WTC11 (cell line): ENCODE data around the gene WSCD1. TPM values are rescaled to one million over a fixed set of nuclear protein-coding genes. Genes with fewer than 3 reads are reported as not detected.
A peak's percentile ranks its signal among the peaks of the same experiment; 100 is the strongest.

Experiments
- ATAC-seq: fragments of 200-7000 bp; cut with Tn5 transposase; 2 replicates; pipeline ENCODE4 v1.10.0; 2021; ENCODE audit warnings: mild to moderate bottlenecking, moderate library complexity
- CTCF ChIA-PET: fragments of 300-600 bp; sonication (Branson Sonifier 250); formaldehyde crosslinking; loops from one replicate; lab custom pipeline; 2021; ENCODE audit warnings: antibody characterized with exemption; lab: Charles Lee
- POLR2A ChIA-PET: fragments of 350-600 bp; sonication (Branson Sonifier 250); formaldehyde crosslinking; loops from one replicate; lab custom pipeline; 2021; ENCODE audit warnings: antibody characterized with exemption; lab: Charles Lee
- DNase-seq: peaks from one replicate; pipeline ENCODE4 v3.0.0; 2021; ENCODE audit warnings: low spot score
- H3K27ac Mint-ChIP-seq: 2 replicates; pipeline ENCODE4 v1.8.0; 2021; ENCODE audit warnings: mixed read lengths
- H3K27me3 Mint-ChIP-seq: 2 replicates; pipeline ENCODE4 v1.8.0; 2021; ENCODE audit warnings: low read depth, mild to moderate bottlenecking, moderate library complexity, mixed read lengths
- H3K36me3 Mint-ChIP-seq: 2 replicates; pipeline ENCODE4 v1.8.0; 2021; ENCODE audit warnings: mixed read lengths
- H3K4me1 Mint-ChIP-seq: 2 replicates; pipeline ENCODE4 v1.8.0; 2022; ENCODE audit warnings: mixed read lengths
- H3K4me3 Mint-ChIP-seq: 2 replicates; pipeline ENCODE4 v1.8.0; 2021; ENCODE audit warnings: mild to moderate bottlenecking, moderate library complexity, mixed read lengths
- H3K9me3 Mint-ChIP-seq: 2 replicates; pipeline ENCODE4 v1.8.0; 2021; ENCODE audit warnings: mixed read lengths
- ETV6 ChIP-seq: sonication (generic); formaldehyde crosslinking; IDR thresholded peaks from 2 replicates; pipeline ENCODE4 v1.8.1; 2022; ENCODE audit warnings: mild to moderate bottlenecking, missing genetic modification reagents
- FOXJ3 ChIP-seq: sonication (generic); formaldehyde crosslinking; IDR thresholded peaks from 2 replicates; pipeline ENCODE4 v1.9.0; 2021; ENCODE audit warnings: missing genetic modification reagents, mild to moderate bottlenecking, borderline replicate concordance
- FOXK1 ChIP-seq: sonication (generic); formaldehyde crosslinking; IDR thresholded peaks from 2 replicates; pipeline ENCODE4 v1.8.0; 2022; ENCODE audit warnings: mild to moderate bottlenecking, moderate library complexity, missing genetic modification reagents
- JUN ChIP-seq: sonication (generic); formaldehyde crosslinking; IDR thresholded peaks from 2 replicates; pipeline ENCODE4 v1.8.0; 2023; ENCODE audit warnings: mild to moderate bottlenecking, missing genetic modification reagents
- NFATC4 ChIP-seq: fragments of 250-450 bp; sonication (Bioruptor Pico); IDR thresholded peaks from 2 replicates; pipeline ENCODE4 v1.9.0; 2021; ENCODE audit warnings: mild to moderate bottlenecking
- SMAD3 ChIP-seq: sonication (generic); formaldehyde crosslinking; IDR thresholded peaks from 2 replicates; pipeline ENCODE4 v1.8.0; 2022; ENCODE audit warnings: missing genetic modification reagents, mild to moderate bottlenecking, borderline replicate concordance
- SOX15 ChIP-seq: fragments of 250-450 bp; sonication (Bioruptor Pico); IDR thresholded peaks from 2 replicates; pipeline ENCODE4 v1.9.0; 2021; ENCODE audit warnings: mild to moderate bottlenecking
- ZNF317 ChIP-seq: sonication (generic); formaldehyde crosslinking; IDR thresholded peaks from 2 replicates; pipeline ENCODE4 v1.8.1; 2023; ENCODE audit warnings: low read depth, mild to moderate bottlenecking, moderate library complexity, missing genetic modification reagents, borderline replicate concordance
- total RNA-seq: library from RNA; stranded (reverse); gene quantifications from 3 replicates; pipeline ENCODE4 v1.2.3, GENCODE V29; 2021
- TF ChIP-seq, protein P1 (sequence below): sonication (generic); formaldehyde crosslinking; IDR thresholded peaks from 2 replicates; pipeline ENCODE4 v1.8.1; 2023; ENCODE audit warnings: mild to moderate bottlenecking, missing genetic modification reagents
- TF ChIP-seq, protein P2 (sequence below): sonication (generic); formaldehyde crosslinking; IDR thresholded peaks from 2 replicates; pipeline ENCODE4 v1.8.0; 2022; ENCODE audit warnings: mild to moderate bottlenecking, missing genetic modification reagents
- TF ChIP-seq, protein P3 (sequence below): sonication (generic); formaldehyde crosslinking; IDR thresholded peaks from 2 replicates; pipeline ENCODE4 v1.8.1; 2022; ENCODE audit warnings: missing genetic modification reagents, borderline replicate concordance
- TF ChIP-seq, protein P4 (sequence below): sonication (generic); formaldehyde crosslinking; conservative IDR thresholded peaks from 2 replicates; pipeline ENCODE4 v1.8.1; 2022; ENCODE audit warnings: mild to moderate bottlenecking, missing genetic modification reagents
- TF ChIP-seq, protein P5 (sequence below): sonication (generic); formaldehyde crosslinking; conservative IDR thresholded peaks from 2 replicates; pipeline ENCODE4 v1.8.1; 2023; ENCODE audit warnings: mild to moderate bottlenecking, low read depth, missing genetic modification reagents, moderate library complexity
- TF ChIP-seq, protein P6 (sequence below): fragments of 200-600 bp; IDR thresholded peaks from 2 replicates; pipeline ENCODE4 v1.8.0; 2022; ENCODE audit warnings: antibody characterized with exemption
- TF ChIP-seq, protein P7 (sequence below): fragments of 250-450 bp; sonication (Bioruptor Pico); IDR thresholded peaks from 2 replicates; pipeline ENCODE4 v2.1.2; 2022; ENCODE audit warnings: mild to moderate bottlenecking, moderate library complexity

Gene WSCD1
- total RNA-seq, 1 experiment from 2014 or later: 57.5 TPM

DNA sequence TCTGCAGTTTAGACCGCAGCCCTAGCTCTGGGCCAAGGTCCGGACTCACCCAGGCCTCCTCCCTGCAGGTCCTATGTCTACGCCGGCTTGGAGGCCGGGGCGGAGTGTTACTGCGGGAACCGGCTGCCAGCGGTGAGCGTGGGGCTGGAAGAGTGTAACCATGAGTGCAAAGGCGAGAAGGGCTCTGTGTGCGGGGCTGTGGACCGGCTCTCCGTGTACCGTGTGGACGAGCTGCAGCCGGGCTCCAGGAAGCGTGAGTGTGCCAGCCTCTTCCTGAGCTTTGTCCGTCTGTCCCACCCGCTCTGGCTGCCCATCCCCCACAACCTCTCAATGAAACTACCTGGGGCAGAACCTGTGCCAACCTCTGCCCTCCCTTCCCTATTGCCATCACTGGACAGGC lies 20.1 kb downstream of the WSCD1 start:
- H3K27me3 Mint-ChIP-seq: no peaks in the 10 kb centered on the region
- no peak for ATAC-seq

More for the DNA sequence above, 20.1 kb downstream of the WSCD1 start:
- ChIA-PET CTCF (interaction anchor here (0.7 kb wide), 1 partner anchor 296 kb away, joined by 3 read pairs; no protein-coding TSS in a partner anchor), POLR2A (no interaction called here)
- TF ChIP-seq, protein P1, sequence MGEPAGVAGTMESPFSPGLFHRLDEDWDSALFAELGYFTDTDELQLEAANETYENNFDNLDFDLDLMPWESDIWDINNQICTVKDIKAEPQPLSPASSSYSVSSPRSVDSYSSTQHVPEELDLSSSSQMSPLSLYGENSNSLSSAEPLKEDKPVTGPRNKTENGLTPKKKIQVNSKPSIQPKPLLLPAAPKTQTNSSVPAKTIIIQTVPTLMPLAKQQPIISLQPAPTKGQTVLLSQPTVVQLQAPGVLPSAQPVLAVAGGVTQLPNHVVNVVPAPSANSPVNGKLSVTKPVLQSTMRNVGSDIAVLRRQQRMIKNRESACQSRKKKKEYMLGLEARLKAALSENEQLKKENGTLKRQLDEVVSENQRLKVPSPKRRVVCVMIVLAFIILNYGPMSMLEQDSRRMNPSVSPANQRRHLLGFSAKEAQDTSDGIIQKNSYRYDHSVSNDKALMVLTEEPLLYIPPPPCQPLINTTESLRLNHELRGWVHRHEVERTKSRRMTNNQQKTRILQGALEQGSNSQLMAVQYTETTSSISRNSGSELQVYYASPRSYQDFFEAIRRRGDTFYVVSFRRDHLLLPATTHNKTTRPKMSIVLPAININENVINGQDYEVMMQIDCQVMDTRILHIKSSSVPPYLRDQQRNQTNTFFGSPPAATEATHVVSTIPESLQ (CRISPR knock-in tag): no peak
- TF ChIP-seq, protein P2, sequence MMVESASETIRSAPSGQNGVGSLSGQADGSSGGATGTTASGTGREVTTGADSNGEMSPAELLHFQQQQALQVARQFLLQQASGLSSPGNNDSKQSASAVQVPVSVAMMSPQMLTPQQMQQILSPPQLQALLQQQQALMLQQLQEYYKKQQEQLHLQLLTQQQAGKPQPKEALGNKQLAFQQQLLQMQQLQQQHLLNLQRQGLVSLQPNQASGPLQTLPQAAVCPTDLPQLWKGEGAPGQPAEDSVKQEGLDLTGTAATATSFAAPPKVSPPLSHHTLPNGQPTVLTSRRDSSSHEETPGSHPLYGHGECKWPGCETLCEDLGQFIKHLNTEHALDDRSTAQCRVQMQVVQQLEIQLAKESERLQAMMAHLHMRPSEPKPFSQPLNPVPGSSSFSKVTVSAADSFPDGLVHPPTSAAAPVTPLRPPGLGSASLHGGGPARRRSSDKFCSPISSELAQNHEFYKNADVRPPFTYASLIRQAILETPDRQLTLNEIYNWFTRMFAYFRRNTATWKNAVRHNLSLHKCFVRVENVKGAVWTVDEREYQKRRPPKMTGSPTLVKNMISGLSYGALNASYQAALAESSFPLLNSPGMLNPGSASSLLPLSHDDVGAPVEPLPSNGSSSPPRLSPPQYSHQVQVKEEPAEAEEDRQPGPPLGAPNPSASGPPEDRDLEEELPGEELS (CRISPR knock-in tag): no peak
- TF ChIP-seq JUN (CRISPR knock-in tag) (no peak), FOXK1 (CRISPR knock-in tag) (no peak), SOX15 (no peak), SMAD3 (CRISPR knock-in tag) (no peak), ETV6 (CRISPR knock-in tag) (no peak), NFATC4 (CRISPR knock-in tag) (no peak), ZNF317 (CRISPR knock-in tag) (no peak), FOXJ3 (CRISPR knock-in tag) (no peak)
- TF ChIP-seq, protein P3, sequence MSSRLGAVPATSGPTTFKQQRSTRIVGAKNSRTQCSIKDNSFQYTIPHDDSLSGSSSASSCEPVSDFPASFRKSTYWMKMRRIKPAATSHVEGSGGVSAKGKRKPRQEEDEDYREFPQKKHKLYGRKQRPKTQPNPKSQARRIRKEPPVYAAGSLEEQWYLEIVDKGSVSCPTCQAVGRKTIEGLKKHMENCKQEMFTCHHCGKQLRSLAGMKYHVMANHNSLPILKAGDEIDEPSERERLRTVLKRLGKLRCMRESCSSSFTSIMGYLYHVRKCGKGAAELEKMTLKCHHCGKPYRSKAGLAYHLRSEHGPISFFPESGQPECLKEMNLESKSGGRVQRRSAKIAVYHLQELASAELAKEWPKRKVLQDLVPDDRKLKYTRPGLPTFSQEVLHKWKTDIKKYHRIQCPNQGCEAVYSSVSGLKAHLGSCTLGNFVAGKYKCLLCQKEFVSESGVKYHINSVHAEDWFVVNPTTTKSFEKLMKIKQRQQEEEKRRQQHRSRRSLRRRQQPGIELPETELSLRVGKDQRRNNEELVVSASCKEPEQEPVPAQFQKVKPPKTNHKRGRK (CRISPR knock-in tag): no peak
- TF ChIP-seq, protein P4, sequence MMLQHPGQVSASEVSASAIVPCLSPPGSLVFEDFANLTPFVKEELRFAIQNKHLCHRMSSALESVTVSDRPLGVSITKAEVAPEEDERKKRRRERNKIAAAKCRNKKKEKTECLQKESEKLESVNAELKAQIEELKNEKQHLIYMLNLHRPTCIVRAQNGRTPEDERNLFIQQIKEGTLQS: no peak
- TF ChIP-seq, protein P5, sequence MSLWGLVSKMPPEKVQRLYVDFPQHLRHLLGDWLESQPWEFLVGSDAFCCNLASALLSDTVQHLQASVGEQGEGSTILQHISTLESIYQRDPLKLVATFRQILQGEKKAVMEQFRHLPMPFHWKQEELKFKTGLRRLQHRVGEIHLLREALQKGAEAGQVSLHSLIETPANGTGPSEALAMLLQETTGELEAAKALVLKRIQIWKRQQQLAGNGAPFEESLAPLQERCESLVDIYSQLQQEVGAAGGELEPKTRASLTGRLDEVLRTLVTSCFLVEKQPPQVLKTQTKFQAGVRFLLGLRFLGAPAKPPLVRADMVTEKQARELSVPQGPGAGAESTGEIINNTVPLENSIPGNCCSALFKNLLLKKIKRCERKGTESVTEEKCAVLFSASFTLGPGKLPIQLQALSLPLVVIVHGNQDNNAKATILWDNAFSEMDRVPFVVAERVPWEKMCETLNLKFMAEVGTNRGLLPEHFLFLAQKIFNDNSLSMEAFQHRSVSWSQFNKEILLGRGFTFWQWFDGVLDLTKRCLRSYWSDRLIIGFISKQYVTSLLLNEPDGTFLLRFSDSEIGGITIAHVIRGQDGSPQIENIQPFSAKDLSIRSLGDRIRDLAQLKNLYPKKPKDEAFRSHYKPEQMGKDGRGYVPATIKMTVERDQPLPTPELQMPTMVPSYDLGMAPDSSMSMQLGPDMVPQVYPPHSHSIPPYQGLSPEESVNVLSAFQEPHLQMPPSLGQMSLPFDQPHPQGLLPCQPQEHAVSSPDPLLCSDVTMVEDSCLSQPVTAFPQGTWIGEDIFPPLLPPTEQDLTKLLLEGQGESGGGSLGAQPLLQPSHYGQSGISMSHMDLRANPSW (CRISPR knock-in tag): no peak
- TF ChIP-seq, protein P6, sequence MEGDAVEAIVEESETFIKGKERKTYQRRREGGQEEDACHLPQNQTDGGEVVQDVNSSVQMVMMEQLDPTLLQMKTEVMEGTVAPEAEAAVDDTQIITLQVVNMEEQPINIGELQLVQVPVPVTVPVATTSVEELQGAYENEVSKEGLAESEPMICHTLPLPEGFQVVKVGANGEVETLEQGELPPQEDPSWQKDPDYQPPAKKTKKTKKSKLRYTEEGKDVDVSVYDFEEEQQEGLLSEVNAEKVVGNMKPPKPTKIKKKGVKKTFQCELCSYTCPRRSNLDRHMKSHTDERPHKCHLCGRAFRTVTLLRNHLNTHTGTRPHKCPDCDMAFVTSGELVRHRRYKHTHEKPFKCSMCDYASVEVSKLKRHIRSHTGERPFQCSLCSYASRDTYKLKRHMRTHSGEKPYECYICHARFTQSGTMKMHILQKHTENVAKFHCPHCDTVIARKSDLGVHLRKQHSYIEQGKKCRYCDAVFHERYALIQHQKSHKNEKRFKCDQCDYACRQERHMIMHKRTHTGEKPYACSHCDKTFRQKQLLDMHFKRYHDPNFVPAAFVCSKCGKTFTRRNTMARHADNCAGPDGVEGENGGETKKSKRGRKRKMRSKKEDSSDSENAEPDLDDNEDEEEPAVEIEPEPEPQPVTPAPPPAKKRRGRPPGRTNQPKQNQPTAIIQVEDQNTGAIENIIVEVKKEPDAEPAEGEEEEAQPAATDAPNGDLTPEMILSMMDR: no peak
- TF ChIP-seq, protein P7, sequence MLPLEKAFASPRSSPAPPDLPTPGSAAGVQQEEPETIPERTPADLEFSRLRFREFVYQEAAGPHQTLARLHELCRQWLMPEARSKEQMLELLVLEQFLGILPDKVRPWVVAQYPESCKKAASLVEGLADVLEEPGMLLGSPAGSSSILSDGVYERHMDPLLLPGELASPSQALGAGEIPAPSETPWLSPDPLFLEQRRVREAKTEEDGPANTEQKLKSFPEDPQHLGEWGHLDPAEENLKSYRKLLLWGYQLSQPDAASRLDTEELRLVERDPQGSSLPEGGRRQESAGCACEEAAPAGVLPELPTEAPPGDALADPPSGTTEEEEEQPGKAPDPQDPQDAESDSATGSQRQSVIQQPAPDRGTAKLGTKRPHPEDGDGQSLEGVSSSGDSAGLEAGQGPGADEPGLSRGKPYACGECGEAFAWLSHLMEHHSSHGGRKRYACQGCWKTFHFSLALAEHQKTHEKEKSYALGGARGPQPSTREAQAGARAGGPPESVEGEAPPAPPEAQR (CRISPR knock-in tag): no peak
- TF ChIP-seq, all 79 proteins: peak for 0
- Mint-ChIP-seq H3K27ac (peak overlapping the region; percentile 65), H3K4me3 (no peak overlapping the region), H3K36me3 (peaks cover 34% of the 10 kb centered on the region), H3K9me3 (no peaks in the 10 kb centered on the region), H3K4me1 (no peaks in the 10 kb centered on the region)
- no peak for DNase-seq
